ENCODE results near the gene CUL3. TPM values are rescaled to one million over a fixed set of nuclear protein-coding genes. Genes with fewer than 3 reads are reported as not detected.

Gene CUL3
- total RNA-seq, 2 experiments from 2014 or later, result 115 TPM

GRCh38 chr2:224565452-224566035 lies 19.6 kb downstream of the CUL3 start:
- CTCF ChIA-PET, result no interaction called here
- POLR2A ChIA-PET, result interaction anchor here (1.4 kb wide), 1 partner anchor 10 kb away, joined by 3 read pairs; no protein-coding TSS in a partner anchor
- Histone ChIP-seq H3K36me3 (ENCODE audit: insufficient read depth, low read length) (peaks cover 6% of the 10 kb centered on the region), H3K4me1 (ENCODE audit: insufficient read depth, low read length) (peaks cover 26% of the 10 kb centered on the region), H3K4me3 (ENCODE audit: low read length) (no peak overlapping the region), H3K27me3 (ENCODE audit: control insufficient read depth in 1 of 2, insufficient read depth in 2 of 2, low read length in 2 of 2) (no peaks in the 10 kb centered on the region), H3K27ac (ENCODE audit: low read depth in 1 of 2, low read length in 2 of 2) (no peak overlapping the region), H3K9me3 (ENCODE audit: control insufficient read depth in 1 of 2, insufficient read depth in 1 of 2, low read length in 2 of 2) (peaks cover 0 to 5% of the 10 kb centered on the region in 2 experiments)
- DNase-seq (no peak), ATAC-seq (ENCODE audit: poor library complexity) (no peak)
- Mint-ChIP-seq H3K4me3 (peak overlapping the region; percentile 62), H3K9me3 (peaks cover 4% of the 10 kb centered on the region), H3K36me3 (ENCODE audit: low read depth) (peaks cover 45% of the 10 kb centered on the region), H3K27me3 (no peaks in the 10 kb centered on the region), H3K27ac (no peak overlapping the region), H3K4me1 (ENCODE audit: low read depth) (peaks cover 31% of the 10 kb centered on the region)
- intact Hi-C loops (cut with DNase I, micrococcal nuclease), result loop anchor here in 1 of 2 experiments (2.0 kb wide), 1 partner anchor 25 kb away; no protein-coding TSS in a partner anchor
- TF ChIP-seq CTCF (IDR thresholded peaks at IDR 0.05), result no peak

- Mint-ChIP-seq H3K27me3 (no peaks in the 10 kb centered on the region), H3K9me3 (peaks cover 4% of the 10 kb centered on the region), H3K27ac (no peak overlapping the region), H3K4me1 (ENCODE audit: low read depth) (peaks cover 12% of the 10 kb centered on the region), H3K4me3 (peak overlapping the region; percentile 2), H3K36me3 (ENCODE audit: low read depth) (peaks cover 41% of the 10 kb centered on the region)
- DNase-seq (no peak), ATAC-seq (ENCODE audit: poor library complexity) (no peak)
- POLR2A ChIA-PET, result no interaction called here
- peaks cover 6% of the 10 kb centered on the region for H3K36me3 ChIP-seq (ENCODE audit: insufficient read depth, low read length)
- intact Hi-C loops (cut with DNase I, micrococcal nuclease), result no loop called here
- no peak overlapping the region for H3K4me3 ChIP-seq (ENCODE audit: low read length)
- H3K27me3 ChIP-seq (ENCODE audit: control insufficient read depth in 1 of 2, insufficient read depth in 2 of 2, low read length in 2 of 2), result no peaks in the 10 kb centered on the region
- peaks cover 28% of the 10 kb centered on the region for H3K4me1 ChIP-seq (ENCODE audit: insufficient read depth, low read length)
- TF ChIP-seq CTCF (IDR thresholded peaks at IDR 0.05), result no peak
- CTCF ChIA-PET, result no interaction called here
- peaks cover 0 to 5% of the 10 kb centered on the region in 2 experiments for H3K9me3 ChIP-seq (ENCODE audit: control insufficient read depth in 1 of 2, insufficient read depth in 1 of 2, low read length in 2 of 2)
- H3K27ac ChIP-seq (ENCODE audit: low read depth in 1 of 2, low read length in 2 of 2), result no peak overlapping the region
Measured at GRCh38 chr2:224563537-224563936, 21.6 kb downstream of the CUL3 start.

GRCh38 chr2:224562831-224563230 lies 22.3 kb downstream of the CUL3 start:
- ChIA-PET POLR2A (no interaction called here), CTCF (no interaction called here)
- ATAC-seq (ENCODE audit: poor library complexity), result no peak
- Histone ChIP-seq H3K4me3 (ENCODE audit: low read length) (no peak overlapping the region), H3K36me3 (ENCODE audit: insufficient read depth, low read length) (peaks cover 6% of the 10 kb centered on the region), H3K27me3 (ENCODE audit: control insufficient read depth in 1 of 2, insufficient read depth in 2 of 2, low read length in 2 of 2) (no peaks in the 10 kb centered on the region), H3K9me3 (ENCODE audit: control insufficient read depth in 1 of 2, insufficient read depth in 1 of 2, low read length in 2 of 2) (peaks cover 0 to 5% of the 10 kb centered on the region in 2 experiments), H3K4me1 (ENCODE audit: insufficient read depth, low read length) (peaks cover 28% of the 10 kb centered on the region), H3K27ac (ENCODE audit: low read depth in 1 of 2, low read length in 2 of 2) (no peak overlapping the region)
- Mint-ChIP-seq H3K36me3 (ENCODE audit: low read depth) (peaks cover 42% of the 10 kb centered on the region), H3K27me3 (no peaks in the 10 kb centered on the region), H3K4me3 (no peak overlapping the region), H3K27ac (no peak overlapping the region), H3K9me3 (peaks cover 3% of the 10 kb centered on the region), H3K4me1 (ENCODE audit: low read depth) (peaks cover 12% of the 10 kb centered on the region)
- intact Hi-C loops (cut with DNase I, micrococcal nuclease), result no loop called here
- no peak for DNase-seq
- no peak for TF ChIP-seq CTCF (IDR thresholded peaks at IDR 0.05)

Measured in CD4-positive, alpha-beta T cell (primary cell).